Daoy (cell line): ENCODE measurements around the gene NHEJ1. TPM values are rescaled to one million over a fixed set of nuclear protein-coding genes. Genes with fewer than 3 reads are reported as not detected.

Experiments used
- DNase-seq: peaks from one replicate; pipeline ENCODE4 v3.0.0-alpha.2; 2015; ENCODE audit warnings: low read depth
- total RNA-seq: library from RNA; depleted of rRNA; stranded (reverse); fragments of >200 nt; shearing (Covaris generic); gene quantifications from 2 replicates; pipeline ENCODE4 v1.2.3, GENCODE V29; 2014

NHEJ1 gene
- total RNA-seq, 1 experiment from 2014 or later = 22.0 TPM

- no peak for DNase-seq
These were observed 101.9 kb downstream of the NHEJ1 start for GRCh38 chr2:219058541-219059374.

- DNase-seq = peak; percentile 78
These were observed 102.7 kb downstream of the NHEJ1 start for GRCh38 chr2:219057709-219058540.

GRCh38 chr2:219056896-219057708 lies 103.5 kb downstream of the NHEJ1 start:
- no peak for DNase-seq

- DNase-seq = no peak
These were observed 104.3 kb downstream of the NHEJ1 start for GRCh38 chr2:219056176-219056895.

- DNase-seq = no peak
These were observed 105.4 kb downstream of the NHEJ1 start for GRCh38 chr2:219054956-219055903.

GRCh38 chr2:219049282-219049681 lies 111.3 kb downstream of the NHEJ1 start:
- peak; percentile 22 for DNase-seq

- DNase-seq = peak; percentile 51
These were observed 114.6 kb downstream of the NHEJ1 start for GRCh38 chr2:219045937-219046550.

GRCh38 chr2:219042750-219043149 lies 117.9 kb downstream of the NHEJ1 start:
- no peak for DNase-seq

GRCh38 chr2:219042157-219042556 lies 118.5 kb downstream of the NHEJ1 start:
- no peak for DNase-seq

- peak; percentile 59 for DNase-seq
These were observed 119.4 kb downstream of the NHEJ1 start, which contains the start of gene CFAP65 for GRCh38 chr2:219041252-219041651. CFAP65 (minus strand) TSS chr2:219041516; CDS start chr2:219039048, 2,468 bp downstream.

- no peak for DNase-seq
These were observed 122.0 kb downstream of the NHEJ1 start for GRCh38 chr2:219038600-219038999.

GRCh38 chr2:219037783-219038499 lies 122.7 kb downstream of the NHEJ1 start:
- DNase-seq = no peak

- DNase-seq = no peak
These were observed 124.7 kb downstream of the NHEJ1 start for GRCh38 chr2:219035942-219036341.

GRCh38 chr2:219034823-219035222 lies 125.8 kb downstream of the NHEJ1 start:
- DNase-seq = no peak

GRCh38 chr2:219032051-219032745 lies 128.4 kb downstream of the NHEJ1 start:
- no peak for DNase-seq

- no peak for DNase-seq
These were observed 129.4 kb downstream of the NHEJ1 start for GRCh38 chr2:219031005-219031738.

GRCh38 chr2:219030177-219030940 lies 130.3 kb downstream of the NHEJ1 start:
- DNase-seq = no peak
